ENCODE measurements around the gene SHANK3. TPM values are rescaled to one million over a fixed set of nuclear protein-coding genes. Genes with fewer than 3 reads are reported as not detected.

Gene SHANK3
- total RNA-seq, 6 experiments from 2014 or later: 0.65 to 0.97 (median 0.68) TPM

DNA sequence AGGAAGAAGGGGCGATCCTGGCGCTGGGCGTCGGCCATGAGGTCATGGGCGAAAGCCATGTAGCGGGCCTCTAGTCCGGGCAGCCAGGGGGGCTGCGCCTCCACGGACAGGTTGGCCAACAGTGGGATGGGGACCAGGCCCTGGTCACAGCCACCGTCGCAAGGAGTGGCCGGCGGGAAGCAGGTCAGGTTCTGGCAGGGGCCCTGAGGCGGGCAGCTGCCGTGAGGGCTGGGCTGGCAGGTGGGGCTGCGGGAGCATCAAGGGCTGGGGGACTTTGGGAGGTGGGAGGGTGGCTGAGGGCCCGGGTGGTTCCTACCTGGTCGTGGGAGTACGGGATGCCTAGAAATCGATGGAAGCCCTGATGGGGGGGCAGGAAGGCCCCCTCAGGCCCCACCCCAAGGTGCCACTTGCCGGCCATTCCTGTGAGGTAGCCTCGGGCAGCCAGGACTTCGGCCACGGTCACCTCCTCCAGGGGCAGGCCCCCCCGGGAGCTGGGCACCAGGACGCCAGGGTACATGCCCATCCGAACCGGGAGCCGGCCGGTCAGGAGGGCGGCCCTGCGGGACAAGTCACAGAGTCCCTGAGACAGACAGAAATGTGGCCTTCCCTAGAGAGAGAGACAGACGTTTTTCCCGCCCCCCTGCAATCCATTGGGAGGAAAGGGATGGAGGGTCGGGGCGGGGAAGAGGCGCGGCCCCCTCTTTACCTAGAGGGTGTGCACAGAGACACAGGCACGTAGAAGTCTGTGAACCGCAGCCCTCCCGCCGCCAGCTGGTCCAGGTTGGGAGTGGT is 45.6 kb upstream of the SHANK3 start:
- Mint-ChIP-seq H3K9me3 (no peaks in the 10 kb centered on the region), H3K4me3 (peak overlapping the region; percentile 84), H3K36me3 (ENCODE audit: low read depth) (no peaks in the 10 kb centered on the region), H3K4me1 (ENCODE audit: low read depth) (peaks cover 17% of the 10 kb centered on the region), H3K27me3 (ENCODE audit: insufficient read depth) (peaks cover 2% of the 10 kb centered on the region), H3K27ac (no peak overlapping the region)
- DNase-seq: no peak
- TF ChIP-seq, protein P1, sequence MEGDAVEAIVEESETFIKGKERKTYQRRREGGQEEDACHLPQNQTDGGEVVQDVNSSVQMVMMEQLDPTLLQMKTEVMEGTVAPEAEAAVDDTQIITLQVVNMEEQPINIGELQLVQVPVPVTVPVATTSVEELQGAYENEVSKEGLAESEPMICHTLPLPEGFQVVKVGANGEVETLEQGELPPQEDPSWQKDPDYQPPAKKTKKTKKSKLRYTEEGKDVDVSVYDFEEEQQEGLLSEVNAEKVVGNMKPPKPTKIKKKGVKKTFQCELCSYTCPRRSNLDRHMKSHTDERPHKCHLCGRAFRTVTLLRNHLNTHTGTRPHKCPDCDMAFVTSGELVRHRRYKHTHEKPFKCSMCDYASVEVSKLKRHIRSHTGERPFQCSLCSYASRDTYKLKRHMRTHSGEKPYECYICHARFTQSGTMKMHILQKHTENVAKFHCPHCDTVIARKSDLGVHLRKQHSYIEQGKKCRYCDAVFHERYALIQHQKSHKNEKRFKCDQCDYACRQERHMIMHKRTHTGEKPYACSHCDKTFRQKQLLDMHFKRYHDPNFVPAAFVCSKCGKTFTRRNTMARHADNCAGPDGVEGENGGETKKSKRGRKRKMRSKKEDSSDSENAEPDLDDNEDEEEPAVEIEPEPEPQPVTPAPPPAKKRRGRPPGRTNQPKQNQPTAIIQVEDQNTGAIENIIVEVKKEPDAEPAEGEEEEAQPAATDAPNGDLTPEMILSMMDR (IDR thresholded peaks at IDR 0.05): no peak

DNA sequence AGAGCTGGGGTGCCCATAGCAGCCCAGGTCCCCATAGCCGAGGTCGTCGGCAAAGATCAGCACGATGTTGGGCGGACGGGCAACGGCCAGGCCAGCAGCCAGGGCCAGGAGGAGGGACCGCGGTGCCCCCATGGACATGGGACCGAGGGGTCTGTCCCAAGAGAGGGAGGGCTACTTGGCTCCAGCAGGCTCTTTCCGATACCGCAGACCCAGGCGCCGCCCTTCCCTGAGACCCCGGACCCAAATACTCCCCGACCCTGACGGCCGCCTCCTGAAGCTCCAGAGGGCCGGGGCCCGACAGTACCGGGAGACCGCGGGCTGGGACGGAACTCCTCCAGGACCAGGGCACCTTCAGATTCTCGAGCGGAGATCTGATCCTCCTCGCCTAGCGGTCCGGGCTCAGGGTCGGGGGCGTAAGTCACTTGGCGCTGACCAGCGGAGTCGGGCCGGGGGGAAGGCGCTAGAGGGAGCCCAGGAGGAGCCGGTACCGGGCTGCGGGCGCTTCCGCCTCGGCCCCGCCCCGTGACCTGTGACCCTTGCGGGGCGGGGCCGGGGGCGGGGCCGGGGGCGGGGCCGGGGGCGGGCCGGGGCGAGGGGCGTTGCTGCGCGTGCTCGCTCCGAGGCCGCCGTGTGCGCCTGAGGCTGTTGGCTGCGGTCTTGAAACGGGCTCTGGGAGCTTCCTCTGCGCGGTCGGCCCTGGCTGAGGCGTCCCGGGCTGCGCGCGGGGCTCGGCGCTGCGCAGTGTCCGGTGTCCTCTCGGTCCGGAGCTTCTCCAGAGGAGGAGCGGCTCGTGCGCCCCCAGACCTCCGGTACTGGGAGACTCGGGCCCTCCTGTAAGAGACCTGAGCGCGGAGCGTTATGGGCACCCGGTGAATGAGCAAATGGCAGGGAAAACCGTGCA is 44.7 kb upstream of the SHANK3 start, which contains the start of gene ARSA:
Gene ARSA, minus strand, starts transcription at position 511 of the 901 bp plus-strand sequence. Its CDS starts 373 bp downstream, at position 138.
- TF ChIP-seq, protein P1 (IDR thresholded peaks at IDR 0.05): peak; percentile 51; the same call in 1 of the 2 replicates
- Mint-ChIP-seq H3K27ac (no peak within 1 kb of the TSS), H3K4me1 (ENCODE audit: low read depth) (peaks cover 15% of the 10 kb centered on the region), H3K36me3 (ENCODE audit: low read depth) (no peaks in the 10 kb centered on the region), H3K27me3 (ENCODE audit: insufficient read depth) (peaks cover 2% of the 10 kb centered on the region), H3K9me3 (no peaks in the 10 kb centered on the region), H3K4me3 (peak within 1 kb of the TSS; percentile 91)
- DNase-seq: peak; percentile 81

DNA sequence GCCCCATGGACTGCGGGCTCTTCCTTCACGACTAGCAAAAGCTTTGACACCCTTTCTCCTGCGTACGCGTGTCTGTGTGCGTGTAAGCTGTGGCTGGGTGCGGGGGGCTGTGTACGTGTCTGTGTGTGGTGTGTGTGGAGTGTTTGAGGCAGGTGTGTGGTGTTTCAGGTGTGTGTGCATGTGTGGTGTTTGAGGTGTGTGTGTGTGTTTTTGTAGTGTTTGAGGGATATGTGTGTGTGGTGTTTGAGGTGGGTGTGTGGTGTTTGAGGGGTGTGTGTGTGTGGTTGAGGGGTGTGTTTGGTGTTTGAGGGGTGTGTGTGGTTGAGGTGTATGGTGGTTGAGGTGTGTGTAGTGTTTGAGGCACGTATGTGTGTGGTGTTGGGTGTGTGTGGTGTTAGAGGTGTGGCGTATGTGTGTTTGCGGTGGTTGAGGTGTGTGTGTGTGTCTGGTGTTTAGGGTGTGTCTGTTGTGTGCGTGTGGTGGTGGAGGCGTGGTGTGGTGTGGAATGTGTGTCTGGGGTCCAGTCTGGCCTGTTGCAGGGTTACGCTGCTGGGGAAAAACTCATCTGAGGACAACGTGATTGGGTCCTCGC is 44.0 kb upstream of the SHANK3 start:
- H3K9me3 Mint-ChIP-seq: no peaks in the 10 kb centered on the region
- H3K27ac Mint-ChIP-seq: no peak overlapping the region

DNA sequence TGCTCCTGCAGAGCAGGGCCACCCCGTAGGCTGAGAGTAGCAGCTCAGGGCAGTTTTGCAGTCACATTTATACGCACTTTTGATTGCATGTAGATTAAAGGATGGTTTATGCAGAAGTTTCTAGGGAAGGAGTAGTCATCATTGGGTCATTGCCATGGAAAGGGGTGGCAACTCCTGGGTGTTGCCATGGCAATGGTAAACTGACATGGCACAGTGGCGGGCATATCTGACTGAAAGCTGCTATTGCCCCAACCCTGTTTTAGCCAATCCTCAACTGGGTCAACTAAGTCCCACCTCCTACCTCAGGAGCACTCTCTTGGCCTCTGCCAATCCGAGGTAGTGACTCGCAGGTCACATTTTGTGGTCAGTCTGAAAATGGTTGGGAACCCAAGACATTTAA is 42.2 kb upstream of the SHANK3 start:
- no peak for DNase-seq
- H3K36me3 Mint-ChIP-seq (ENCODE audit: low read depth): no peaks in the 10 kb centered on the region
- TF ChIP-seq, protein P1 (IDR thresholded peaks at IDR 0.05): no peak
- peaks cover 11% of the 10 kb centered on the region for H3K27me3 Mint-ChIP-seq (ENCODE audit: insufficient read depth)
- no peaks in the 10 kb centered on the region for H3K9me3 Mint-ChIP-seq
- H3K27ac Mint-ChIP-seq: no peak overlapping the region
- H3K4me3 Mint-ChIP-seq: no peak overlapping the region
- peaks cover 15% of the 10 kb centered on the region for H3K4me1 Mint-ChIP-seq (ENCODE audit: low read depth)

More for the DNA sequence above, 44.0 kb upstream of the SHANK3 start:
- Mint-ChIP-seq H3K4me3 (peak overlapping the region; percentile 91), H3K27me3 (ENCODE audit: insufficient read depth) (peaks cover 2% of the 10 kb centered on the region), H3K4me1 (ENCODE audit: low read depth) (peaks cover 15% of the 10 kb centered on the region), H3K36me3 (ENCODE audit: low read depth) (no peaks in the 10 kb centered on the region)
- DNase-seq: no peak
- TF ChIP-seq, protein P1 (IDR thresholded peaks at IDR 0.05): no peak

DNA sequence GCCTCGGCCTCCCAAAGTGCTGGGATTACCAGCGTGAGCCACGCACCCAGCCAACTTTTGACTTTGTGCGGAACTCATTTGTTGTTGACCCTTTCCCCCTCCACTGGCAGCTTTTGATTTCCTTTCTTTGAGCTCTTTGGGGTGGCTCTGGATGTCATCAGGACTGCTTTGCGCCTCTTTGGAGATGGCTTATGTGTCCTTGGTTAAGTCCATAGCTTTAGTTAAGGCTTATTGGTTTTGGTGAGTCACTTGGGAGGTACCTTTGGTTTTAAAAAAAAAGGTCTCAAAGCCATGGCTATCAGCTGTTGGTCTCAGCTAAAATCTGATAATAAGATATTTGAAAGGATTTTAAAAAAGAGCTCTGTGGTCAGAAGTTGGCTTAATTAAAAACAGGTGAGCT is 39.5 kb upstream of the SHANK3 start:
- Mint-ChIP-seq H3K36me3 (ENCODE audit: low read depth) (no peaks in the 10 kb centered on the region), H3K4me1 (ENCODE audit: low read depth) (peaks cover 15% of the 10 kb centered on the region), H3K4me3 (no peak overlapping the region), H3K27me3 (ENCODE audit: insufficient read depth) (peaks cover 18% of the 10 kb centered on the region), H3K9me3 (no peaks in the 10 kb centered on the region), H3K27ac (no peak overlapping the region)
- no peak for DNase-seq
- TF ChIP-seq, protein P1 (IDR thresholded peaks at IDR 0.05): no peak
